Fibroblast of gingiva (primary cell): ENCODE results near the gene KPNB1.
A peak's percentile ranks its signal among the peaks of the same experiment; 100 is the strongest.

Experiments used
- DNase-seq: peaks from one replicate; pipeline ENCODE4 v3.0.0-alpha.2; 2011; ENCODE audit warnings: low read depth

KPNB1 gene

GRCh38 chr17:47696717-47697642 lies 47.3 kb downstream of the KPNB1 start:
- no peak for DNase-seq

GRCh38 chr17:47697906-47698711 lies 48.4 kb downstream of the KPNB1 start:
- DNase-seq, result no peak

- no peak for DNase-seq
Measured at GRCh38 chr17:47698749-47699535, 49.2 kb downstream of the KPNB1 start.

- no peak for DNase-seq
Measured at GRCh38 chr17:47699536-47699840, 49.8 kb downstream of the KPNB1 start.

- DNase-seq, result no peak
Measured at GRCh38 chr17:47700471-47701449, 51.0 kb downstream of the KPNB1 start.

- DNase-seq, result no peak
Measured at GRCh38 chr17:47701608-47702007, 51.9 kb downstream of the KPNB1 start.

- no peak for DNase-seq
Measured at GRCh38 chr17:47702391-47702995, 52.8 kb downstream of the KPNB1 start.

GRCh38 chr17:47703191-47703591 lies 53.5 kb downstream of the KPNB1 start:
- no peak for DNase-seq

- no peak for DNase-seq
Measured at GRCh38 chr17:47703671-47704070, 54.0 kb downstream of the KPNB1 start.

- no peak for DNase-seq
Measured at GRCh38 chr17:47704116-47704515, 54.4 kb downstream of the KPNB1 start.

GRCh38 chr17:47704736-47705135 lies 55.0 kb downstream of the KPNB1 start:
- no peak for DNase-seq

GRCh38 chr17:47705536-47706530 lies 56.1 kb downstream of the KPNB1 start:
- DNase-seq, result no peak

GRCh38 chr17:47707056-47707804 lies 57.5 kb downstream of the KPNB1 start:
- DNase-seq, result no peak

GRCh38 chr17:47707884-47708283 lies 58.2 kb downstream of the KPNB1 start:
- DNase-seq, result no peak

- no peak for DNase-seq
Measured at GRCh38 chr17:47708312-47708863, 58.7 kb downstream of the KPNB1 start.

GRCh38 chr17:47708864-47709541 lies 59.3 kb downstream of the KPNB1 start:
- DNase-seq, result peak; percentile 53

GRCh38 chr17:47709594-47709993 lies 59.9 kb downstream of the KPNB1 start:
- DNase-seq, result no peak
